ENCODE measurements around the gene COMMD2.

COMMD2 gene

DNA sequence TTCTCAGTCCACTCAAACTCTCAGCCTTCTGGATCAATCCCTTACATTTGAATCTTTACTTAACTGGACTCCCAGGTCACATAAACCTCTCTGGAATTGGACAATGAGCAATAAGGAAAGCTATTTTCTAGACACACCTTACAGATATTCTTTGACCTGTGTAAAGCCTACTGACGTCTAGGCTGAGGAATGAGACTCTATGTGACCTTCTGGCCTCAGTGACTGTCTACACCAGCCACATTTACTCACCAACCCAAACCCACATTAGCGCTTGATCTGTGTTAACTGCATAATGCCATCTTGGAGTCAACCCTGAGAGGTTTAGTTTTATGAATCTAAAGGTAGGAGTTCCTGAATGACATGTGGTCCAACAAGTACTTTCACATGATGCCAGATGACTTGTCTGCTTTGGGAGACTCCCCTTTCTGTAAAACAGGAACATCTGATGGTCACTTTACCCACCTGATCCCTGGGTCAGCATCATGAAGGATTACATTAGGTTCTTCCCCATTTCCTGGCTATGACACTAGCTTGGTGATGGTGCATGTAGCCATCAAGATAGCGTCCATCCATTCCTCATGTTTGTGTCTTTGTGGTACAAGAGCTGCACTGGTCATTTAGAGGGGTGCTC, 11.4 kb upstream of the COMMD2 start:
- DNase-seq, result no peak

- DNase-seq, result no peak
Observed at GRCh38 chr3:149753717-149754116, 1.4 kb upstream of the COMMD2 start.

GRCh38 chr3:149752788-149753136, 473 bp upstream of the COMMD2 start:
- DNase-seq, result no peak

- no peak for DNase-seq
Observed at GRCh38 chr3:149751551-149751950, 738 bp downstream of the COMMD2 start.

DNA sequence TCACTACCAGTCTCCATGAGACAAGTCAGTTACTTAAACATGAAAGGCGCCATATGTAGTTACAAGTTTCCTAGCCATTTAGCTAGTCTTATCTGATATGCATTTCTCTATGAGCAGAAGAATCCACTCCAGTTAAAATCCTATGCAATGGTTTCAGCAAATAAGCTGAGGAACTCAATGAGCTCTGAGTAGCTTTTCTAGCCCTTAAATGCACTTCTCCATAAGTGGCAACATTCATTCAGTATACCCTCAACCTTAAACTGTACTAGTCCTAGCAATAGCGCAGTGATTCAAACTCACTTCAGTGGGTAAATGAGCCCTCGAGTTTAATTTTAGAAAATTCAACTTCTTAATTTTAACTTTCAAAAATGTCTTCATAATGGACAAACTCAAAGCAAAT, 7.7 kb downstream of the COMMD2 start:
- DNase-seq, result no peak

DNA sequence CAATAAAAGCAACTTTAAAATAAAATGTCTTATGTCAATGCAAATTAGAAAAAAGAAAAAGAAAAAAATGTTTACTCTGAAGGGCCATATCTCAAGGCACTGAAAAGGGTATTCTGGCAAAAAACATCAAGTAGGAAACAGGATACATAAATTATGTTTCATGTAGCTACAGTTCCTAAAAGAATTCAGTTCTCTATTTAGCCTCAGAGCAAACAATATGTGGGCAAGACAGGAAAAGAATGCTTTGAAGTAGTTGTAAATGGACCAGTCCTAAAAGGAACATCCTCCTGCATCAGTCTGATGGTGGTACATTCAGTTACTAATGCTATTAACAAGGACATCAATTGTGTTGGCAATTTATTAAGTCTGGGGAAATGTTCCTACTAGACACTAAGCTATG, 8.1 kb downstream of the COMMD2 start:
- no peak for DNase-seq

GRCh38 chr3:149739396-149739795, 12.9 kb downstream of the COMMD2 start:
- no peak for DNase-seq

GRCh38 chr3:149738876-149739275, 13.4 kb downstream of the COMMD2 start:
- DNase-seq, result no peak

DNA sequence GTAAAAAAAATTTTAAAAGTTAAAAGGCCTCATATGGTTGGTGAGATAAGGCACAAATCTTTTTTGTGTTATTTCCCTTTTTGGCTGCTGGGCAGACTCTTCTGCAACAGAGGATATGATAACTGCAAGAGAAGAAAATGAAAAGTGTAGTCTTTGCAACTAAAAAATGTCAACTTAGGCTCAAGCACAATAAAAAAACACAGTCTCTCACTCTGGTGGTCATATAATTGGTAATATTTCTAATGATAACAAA, 15.4 kb downstream of the COMMD2 start:
- DNase-seq, result no peak

DNA sequence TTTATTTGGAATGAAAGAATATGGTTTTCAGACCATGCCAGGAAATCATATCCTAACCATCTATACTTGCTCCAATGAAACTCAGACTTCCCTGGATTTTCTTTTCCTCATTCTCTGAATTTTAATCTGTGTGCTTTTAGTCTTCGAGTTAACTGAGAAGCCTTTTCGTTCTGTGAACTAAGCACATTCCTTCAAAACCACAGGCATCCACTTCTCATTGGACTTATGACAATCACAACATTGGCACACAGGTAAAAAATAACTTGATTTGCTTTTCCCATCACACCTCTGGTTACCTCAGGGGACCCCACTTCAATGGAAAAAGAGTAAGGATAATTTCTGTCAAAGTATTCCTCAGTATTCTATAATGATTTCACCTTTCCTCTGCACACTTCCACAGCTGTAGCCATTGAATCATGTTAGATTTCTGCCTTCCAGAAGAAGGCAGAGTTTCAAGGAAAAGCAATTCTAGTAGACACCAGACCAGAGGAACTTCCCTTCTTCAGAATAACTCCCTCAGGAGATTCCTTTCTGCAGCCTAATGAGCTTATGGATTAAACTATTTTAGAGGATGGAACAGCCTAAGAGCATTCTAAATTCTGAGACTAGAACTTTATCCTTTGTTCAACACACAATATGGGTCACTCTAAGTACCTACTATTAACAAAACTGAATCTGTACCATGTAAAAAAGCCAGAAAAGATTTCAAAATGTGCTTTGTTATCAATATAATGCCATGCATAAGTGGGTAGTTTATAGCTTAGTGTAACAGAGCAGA, 15.9 kb downstream of the COMMD2 start:
- DNase-seq, result no peak

DNA sequence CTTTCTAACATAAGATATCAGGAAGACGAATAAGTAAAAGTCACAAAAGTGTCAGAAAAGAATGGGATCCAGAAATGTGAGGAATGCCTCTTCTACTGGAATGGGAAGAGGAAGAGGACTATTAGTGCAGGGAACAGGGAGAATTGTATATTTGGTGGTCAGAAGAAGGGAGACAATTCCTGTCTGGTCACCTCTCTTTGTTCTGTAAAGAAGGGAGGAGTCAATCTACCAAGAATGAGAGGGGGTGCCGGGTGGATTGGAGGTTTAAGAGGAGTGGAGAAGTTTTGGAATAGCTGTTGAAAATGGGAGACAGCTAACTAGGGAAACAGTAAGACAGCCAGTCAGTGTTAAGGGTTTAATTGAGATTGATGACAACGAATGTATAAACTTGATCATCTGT, 20.1 kb downstream of the COMMD2 start:
- DNase-seq, result no peak

DNA sequence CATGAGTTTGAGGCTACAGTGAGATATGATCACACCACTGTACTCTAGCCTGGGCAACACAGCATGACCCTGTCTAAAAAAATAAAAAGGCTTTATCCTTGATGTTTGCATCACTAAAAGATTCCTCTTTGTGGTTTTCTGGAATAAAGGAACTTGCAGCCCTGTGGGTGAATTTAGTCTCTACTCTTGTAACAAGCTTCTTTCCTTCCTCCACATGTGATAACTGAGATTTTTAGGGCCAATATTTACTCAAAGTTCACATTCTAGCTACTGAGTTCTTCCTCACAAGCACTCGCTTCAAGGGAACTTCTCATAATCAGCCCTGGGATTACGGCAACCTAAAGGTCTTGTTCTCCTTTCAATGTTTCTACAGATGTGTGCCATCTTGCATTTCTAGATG, 24.6 kb downstream of the COMMD2 start:
- DNase-seq, result no peak

- no peak for DNase-seq
Observed at GRCh38 chr3:149726716-149727407, 25.4 kb downstream of the COMMD2 start.

GRCh38 chr3:149723781-149724180, 28.5 kb downstream of the COMMD2 start:
- no peak for DNase-seq

- no peak for DNase-seq
Observed at GRCh38 chr3:149720918-149721317, 31.4 kb downstream of the COMMD2 start.

GRCh38 chr3:149717391-149718056, 34.8 kb downstream of the COMMD2 start:
- no peak for DNase-seq

DNA sequence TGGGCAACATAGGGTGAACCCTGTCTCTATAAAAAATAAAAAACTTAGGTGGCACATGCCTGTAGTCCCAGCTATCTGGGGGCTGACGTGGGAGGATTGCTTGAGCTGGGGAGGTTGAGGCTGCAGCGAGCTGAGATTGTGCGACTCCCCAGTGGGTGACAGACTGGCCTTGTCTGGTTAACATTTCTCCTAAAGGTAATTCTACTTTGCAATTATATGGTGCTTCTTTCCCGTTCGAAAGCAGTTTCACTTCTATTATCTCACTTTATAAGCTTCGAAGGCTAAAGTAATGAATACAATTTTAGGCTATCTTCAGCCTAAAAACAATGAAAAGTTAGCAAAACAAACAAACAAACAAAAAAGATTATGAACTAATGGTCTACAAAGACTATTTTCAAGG, 35.3 kb downstream of the COMMD2 start:
- no peak for DNase-seq

GRCh38 chr3:149715247-149715646, 37.0 kb downstream of the COMMD2 start:
- no peak for DNase-seq

- DNase-seq, result no peak
Observed at GRCh38 chr3:149713730-149714654, 38.3 kb downstream of the COMMD2 start.

GRCh38 chr3:149706905-149707304, 45.4 kb downstream of the COMMD2 start:
- no peak for DNase-seq

- DNase-seq, result no peak
Observed at GRCh38 chr3:149705416-149705815, 46.9 kb downstream of the COMMD2 start.

GRCh38 chr3:149703466-149703865, 48.8 kb downstream of the COMMD2 start:
- DNase-seq, result no peak
